LHCN-M2 (cell line): ENCODE data around the gene ST6GAL1. TPM values are rescaled to one million over a fixed set of nuclear protein-coding genes. Genes with fewer than 3 reads are reported as not detected.
"Not testable (repeated sequence)": the region's sequence is repeated elsewhere in the genome, so short reads cannot be mapped to it uniquely, and the experiment has no call there.

Source experiments
- DNase-seq: peaks from one replicate; pipeline ENCODE4 v3.0.0-alpha.2; 2012; ENCODE audit warnings: low read depth
- polyA plus RNA-seq: library from polyadenylated mRNA; unstranded; fragments of >200 nt; gene quantifications from one replicate; pipeline ENCODE4 v1.2.1, GENCODE V29; 2012; ENCODE audit warnings: missing spikeins
- total RNA-seq: library from RNA; depleted of rRNA; stranded (reverse); fragments of >200 nt; gene quantifications from 2 replicates; pipeline ENCODE4 v1.2.3, GENCODE V29; 2014; rRNA removed

The ST6GAL1 gene
- 2.0 and 2.7 TPM in 2 replicates for total RNA-seq
- polyA plus RNA-seq: 0.92 TPM

GRCh38 chr3:186930143-186930640, at the start of gene ST6GAL1:
Gene ST6GAL1 (plus strand): TSS chr3:186930526. CDS start chr3:187042704, 112,178 bp downstream.
- DNase-seq: peak; percentile 61

GRCh38 chr3:186882150-186882524, 48.2 kb upstream of the ST6GAL1 start:
- DNase-seq: no peak

- peak; percentile 85 for DNase-seq
Measured at GRCh38 chr3:186882881-186883685, 47.2 kb upstream of the ST6GAL1 start.

GRCh38 chr3:186883686-186884058, 46.7 kb upstream of the ST6GAL1 start:
- DNase-seq: no peak

GRCh38 chr3:186884868-186885267, 45.5 kb upstream of the ST6GAL1 start:
- DNase-seq: not testable (repeated sequence)

GRCh38 chr3:186886202-186886981, 43.9 kb upstream of the ST6GAL1 start:
- DNase-seq: no peak

GRCh38 chr3:186887507-186887938, 42.8 kb upstream of the ST6GAL1 start:
- DNase-seq: not testable (repeated sequence)

GRCh38 chr3:186888569-186888968, 41.8 kb upstream of the ST6GAL1 start:
- DNase-seq: no peak

GRCh38 chr3:186889698-186890097, 40.6 kb upstream of the ST6GAL1 start:
- not testable (repeated sequence) for DNase-seq

GRCh38 chr3:186890911-186891310, 39.4 kb upstream of the ST6GAL1 start:
- no peak for DNase-seq

- not testable (repeated sequence) for DNase-seq
Measured at GRCh38 chr3:186893071-186893470, 37.3 kb upstream of the ST6GAL1 start.

GRCh38 chr3:186895406-186895805, 34.9 kb upstream of the ST6GAL1 start:
- DNase-seq: no peak

GRCh38 chr3:186896006-186896405, 34.3 kb upstream of the ST6GAL1 start:
- DNase-seq: no peak

- DNase-seq: no peak
Measured at GRCh38 chr3:186896875-186897274, 33.5 kb upstream of the ST6GAL1 start.

- no peak for DNase-seq
Measured at GRCh38 chr3:186901135-186901734, 29.1 kb upstream of the ST6GAL1 start.

- DNase-seq: no peak
Measured at GRCh38 chr3:186902154-186902553, 28.2 kb upstream of the ST6GAL1 start.

- no peak for DNase-seq
Measured at GRCh38 chr3:186902713-186903112, 27.6 kb upstream of the ST6GAL1 start.

- not testable (repeated sequence) for DNase-seq
Measured at GRCh38 chr3:186903676-186904075, 26.6 kb upstream of the ST6GAL1 start.

- not testable (repeated sequence) for DNase-seq
Measured at GRCh38 chr3:186907075-186907474, 23.3 kb upstream of the ST6GAL1 start.

GRCh38 chr3:186909078-186909853, 21.1 kb upstream of the ST6GAL1 start:
- DNase-seq: no peak
